ENCODE data around the gene TIMELESS. TPM values are rescaled to one million over a fixed set of nuclear protein-coding genes. Genes with fewer than 3 reads are reported as not detected.

The TIMELESS gene
- polyA plus RNA-seq, 1 donor (not counting 4 experiments of a cell fraction or from before 2014, with no cell fraction given) = 3.5 TPM

DNA sequence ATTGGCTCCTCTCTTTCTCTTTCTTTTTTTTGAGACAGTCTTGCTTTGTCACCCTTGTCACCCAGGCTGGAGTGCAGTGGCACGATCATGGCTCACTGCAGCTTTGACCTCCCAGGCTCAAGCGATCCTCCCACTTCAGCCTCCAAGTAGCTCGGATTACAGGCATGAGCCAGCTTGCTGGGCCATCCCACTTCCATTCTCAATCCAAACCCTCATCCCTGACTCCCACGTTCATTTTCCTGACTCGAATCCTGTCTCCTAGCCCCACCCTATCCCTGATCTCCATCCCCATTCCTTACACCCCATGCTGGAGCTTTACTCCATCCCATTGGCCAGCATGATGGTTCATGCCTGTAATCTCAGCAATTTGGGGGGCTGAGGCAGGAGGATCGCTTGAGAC lies 26.9 kb upstream of the TIMELESS start:
- H3K4me1 ChIP-seq (ENCODE audit: control insufficient read depth, extremely low read depth, insufficient read depth, low read length) = peaks cover 4% of the 10 kb centered on the region
- DNase-seq (ENCODE audit: low read depth, low spot score) (no peak), FAIRE-seq (no peak)
- no peak overlapping the region for H3K9ac ChIP-seq (ENCODE audit: control insufficient read depth, extremely low read depth, insufficient read depth, low read length)
- H4K20me1 ChIP-seq (ENCODE audit: control insufficient read depth, extremely low read depth, insufficient read depth, low read length) = no peaks in the 10 kb centered on the region
- H3K79me2 ChIP-seq (ENCODE audit: control insufficient read depth, insufficient read depth, low read length) = peaks cover under 1% of the 10 kb centered on the region
- H3K9me3 ChIP-seq (ENCODE audit: control insufficient read depth, low read depth, low read length) = no peaks in the 10 kb centered on the region
- H3K27ac ChIP-seq (ENCODE audit: control insufficient read depth, insufficient read depth, low read length) = no peak overlapping the region
- H3K4me2 ChIP-seq (ENCODE audit: control insufficient read depth, extremely low read depth, insufficient read depth, low read depth, low read length) = no peak overlapping the region
- H3K9me1 ChIP-seq (ENCODE audit: control insufficient read depth, extremely low read depth, insufficient read depth, low read length) = no peaks in the 10 kb centered on the region
- peaks cover 0 to 5% of the 10 kb centered on the region in 2 experiments for H3K36me3 ChIP-seq (ENCODE audit: control insufficient read depth in 2 of 2, extremely low read depth in 1 of 2, insufficient read depth in 2 of 2, low read length in 2 of 2)
- no peaks in the 10 kb centered on the region for H3K27me3 ChIP-seq (ENCODE audit: control insufficient read depth, extremely low read depth, insufficient read depth, low read length)
- H3K4me3 ChIP-seq (ENCODE audit: control insufficient read depth in 2 of 3, extremely low read depth in 1 of 3, insufficient read depth in 2 of 3, low read depth in 1 of 3, low read length in 3 of 3) = no peak overlapping the region
- H2AFZ ChIP-seq (ENCODE audit: control insufficient read depth, low read length) = no peak overlapping the region
- no peak for TF ChIP-seq EZH2 (IDR thresholded peaks at IDR 0.05; ENCODE audit: low read length)
- TF ChIP-seq, protein P1, sequence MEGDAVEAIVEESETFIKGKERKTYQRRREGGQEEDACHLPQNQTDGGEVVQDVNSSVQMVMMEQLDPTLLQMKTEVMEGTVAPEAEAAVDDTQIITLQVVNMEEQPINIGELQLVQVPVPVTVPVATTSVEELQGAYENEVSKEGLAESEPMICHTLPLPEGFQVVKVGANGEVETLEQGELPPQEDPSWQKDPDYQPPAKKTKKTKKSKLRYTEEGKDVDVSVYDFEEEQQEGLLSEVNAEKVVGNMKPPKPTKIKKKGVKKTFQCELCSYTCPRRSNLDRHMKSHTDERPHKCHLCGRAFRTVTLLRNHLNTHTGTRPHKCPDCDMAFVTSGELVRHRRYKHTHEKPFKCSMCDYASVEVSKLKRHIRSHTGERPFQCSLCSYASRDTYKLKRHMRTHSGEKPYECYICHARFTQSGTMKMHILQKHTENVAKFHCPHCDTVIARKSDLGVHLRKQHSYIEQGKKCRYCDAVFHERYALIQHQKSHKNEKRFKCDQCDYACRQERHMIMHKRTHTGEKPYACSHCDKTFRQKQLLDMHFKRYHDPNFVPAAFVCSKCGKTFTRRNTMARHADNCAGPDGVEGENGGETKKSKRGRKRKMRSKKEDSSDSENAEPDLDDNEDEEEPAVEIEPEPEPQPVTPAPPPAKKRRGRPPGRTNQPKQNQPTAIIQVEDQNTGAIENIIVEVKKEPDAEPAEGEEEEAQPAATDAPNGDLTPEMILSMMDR (optimal IDR thresholded peaks at IDR 0.05 in 1 of 3, IDR thresholded peaks at IDR 0.05 in 1 of 3, conservative IDR thresholded peaks at IDR 0.05 in 1 of 3; ENCODE audit: extremely low read depth in 1 of 3, insufficient read depth in 2 of 3, low read length in 3 of 3) = no peak
- dilution Hi-C loops (cut with MboI; ENCODE audit: extremely low pct_ligation_motif_present, low sequenced_read_pairs) = no loop called here

DNA sequence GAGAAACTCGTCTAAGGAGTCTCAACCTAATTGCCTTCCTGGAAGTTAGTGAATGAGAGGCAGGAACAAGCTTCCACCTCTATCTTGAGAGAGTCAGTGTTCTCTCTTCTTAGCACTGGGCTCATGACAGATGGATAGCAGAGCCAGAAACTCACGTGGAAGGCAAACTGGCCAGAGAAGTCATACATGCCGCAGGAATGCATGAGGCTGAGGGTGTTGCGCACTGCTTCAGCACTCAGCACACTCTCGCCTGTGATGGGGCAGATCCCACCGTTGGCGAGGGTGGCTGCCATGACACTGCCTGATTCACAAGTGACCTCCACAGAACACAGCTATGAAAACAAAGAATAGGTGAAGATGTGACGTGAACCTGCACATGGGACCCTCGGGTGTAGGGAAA lies 25.2 kb upstream of the TIMELESS start:
- H3K4me3 ChIP-seq (ENCODE audit: control insufficient read depth in 2 of 3, extremely low read depth in 1 of 3, insufficient read depth in 2 of 3, low read depth in 1 of 3, low read length in 3 of 3) = no peak overlapping the region
- TF ChIP-seq, protein P1 (optimal IDR thresholded peaks at IDR 0.05 in 1 of 3, IDR thresholded peaks at IDR 0.05 in 1 of 3, conservative IDR thresholded peaks at IDR 0.05 in 1 of 3; ENCODE audit: extremely low read depth in 1 of 3, insufficient read depth in 2 of 3, low read length in 3 of 3) = no peak
- no peak for TF ChIP-seq EZH2 (IDR thresholded peaks at IDR 0.05; ENCODE audit: low read length)
- dilution Hi-C loops (cut with MboI; ENCODE audit: extremely low pct_ligation_motif_present, low sequenced_read_pairs) = no loop called here

More for the DNA sequence above, 25.2 kb upstream of the TIMELESS start:
- peaks cover 0 to 12% of the 10 kb centered on the region in 2 experiments for H3K36me3 ChIP-seq (ENCODE audit: control insufficient read depth in 2 of 2, extremely low read depth in 1 of 2, insufficient read depth in 2 of 2, low read length in 2 of 2)
- H3K9me1 ChIP-seq (ENCODE audit: control insufficient read depth, extremely low read depth, insufficient read depth, low read length) = no peaks in the 10 kb centered on the region
- H3K4me2 ChIP-seq (ENCODE audit: control insufficient read depth, extremely low read depth, insufficient read depth, low read depth, low read length) = no peak overlapping the region
- no peaks in the 10 kb centered on the region for H3K27me3 ChIP-seq (ENCODE audit: control insufficient read depth, extremely low read depth, insufficient read depth, low read length)
- no peak overlapping the region for H2AFZ ChIP-seq (ENCODE audit: control insufficient read depth, low read length)
- H3K9me3 ChIP-seq (ENCODE audit: control insufficient read depth, low read depth, low read length) = no peaks in the 10 kb centered on the region
- H3K9ac ChIP-seq (ENCODE audit: control insufficient read depth, extremely low read depth, insufficient read depth, low read length) = no peak overlapping the region
- peaks cover 5% of the 10 kb centered on the region for H3K4me1 ChIP-seq (ENCODE audit: control insufficient read depth, extremely low read depth, insufficient read depth, low read length)
- FAIRE-seq (no peak), DNase-seq (ENCODE audit: low read depth, low spot score) (no peak)
- H3K27ac ChIP-seq (ENCODE audit: control insufficient read depth, insufficient read depth, low read length) = no peak overlapping the region
- peaks cover 6% of the 10 kb centered on the region for H3K79me2 ChIP-seq (ENCODE audit: control insufficient read depth, insufficient read depth, low read length)
- no peaks in the 10 kb centered on the region for H4K20me1 ChIP-seq (ENCODE audit: control insufficient read depth, extremely low read depth, insufficient read depth, low read length)
